HCT116 (cell line): ENCODE measurements around the gene RPGRIP1. TPM values are rescaled to one million over a fixed set of nuclear protein-coding genes. Genes with fewer than 3 reads are reported as not detected.
A peak's percentile ranks its signal among the peaks of the same experiment; 100 is the strongest.

Experiments used
- ATAC-seq: fragments of 200-7000 bp; cut with Tn5 transposase; 2 replicates; pipeline ENCODE4 v1.9.1; 2020; ENCODE audit warnings: mild to moderate bottlenecking, moderate library complexity
- BruUV-seq: library from RNA; stranded (reverse); fragments of 400-500 nt; replicated peaks from 2 replicates; lab custom pipeline; 2021; lab: Mats Ljungman, UMichigan
- CTCF ChIA-PET: fragments of 300-600 bp; sonication (Branson Sonifier 250); formaldehyde crosslinking; loops from one replicate; lab custom pipeline; 2021; ENCODE audit warnings: antibody characterized with exemption; lab: Charles Lee
- POLR2A ChIA-PET: fragments of 300-600, 350-600 bp; sonication (Branson Sonifier 250); formaldehyde crosslinking; loops from one replicate; lab custom pipeline; 2021; ENCODE audit warnings: antibody characterized with exemption; lab: Charles Lee
- RAD21 ChIA-PET, 2 experiments: fragments of 300-600 bp; sonication (Branson Sonifier 250); formaldehyde crosslinking; loops; one replicate each; lab custom pipeline; 2023; ENCODE audit warnings: low total read pairs in 2 of 2; ENCODE audit not compliant: uncharacterized antibody in 2 of 2, unreplicated experiment in 2 of 2, low non-redundant PET in 1 of 2; lab: Charles Lee
- DNase-seq: peaks from one replicate; pipeline ENCODE4 v3.0.0-alpha.2; 2010; ENCODE audit warnings: low read depth, low spot score
- H2AFZ ChIP-seq: fragments of 200-600 bp; shearing (Covaris generic), sonication (generic); 2 replicates; pipeline ENCODE4 v1.6.1; 2017; ENCODE audit warnings: low read depth, mixed run types, mixed read lengths, antibody characterized with exemption, low read length; ENCODE audit not compliant: poor library complexity, severe bottlenecking
- H3K27ac ChIP-seq: 2 replicates; pipeline ENCODE4 v1.5.1; 2012; ENCODE audit warnings: low read depth, low read length
- H3K27me3 ChIP-seq: fragments of 200-600 bp; sonication (generic); 2 replicates; pipeline ENCODE4 v1.6.1; 2016; ENCODE audit warnings: mixed run types, low read length, mixed read lengths; ENCODE audit not compliant: insufficient read depth
- H3K36me3 ChIP-seq, 2 experiments: fragments of 200-500 bp in 1 of 2; fragments of 200-600 bp in 1 of 2; sonication (Bioruptor generic) in 1 of 2; sonication (generic) in 1 of 2; 2 replicates each; pipeline versions ENCODE4 v1.5.1 to v1.6.1; 2014 to 2016; ENCODE audit warnings: low read length in 2 of 2, inconsistent platforms in 1 of 2, mixed read lengths in 1 of 2, mixed run types in 1 of 2; ENCODE audit not compliant: insufficient read depth in 2 of 2, control insufficient read depth in 1 of 2
- H3K4me1 ChIP-seq, 2 experiments: fragments of 200-600 bp in 1 of 2; sonication (generic) in 1 of 2; 2 replicates each; pipeline versions ENCODE4 v1.5.1 to v1.6.1; 2012 to 2017; ENCODE audit warnings: low read length in 2 of 2, inconsistent platforms in 1 of 2, mild to moderate bottlenecking in 1 of 2, mixed read lengths in 1 of 2, mixed run types in 1 of 2, moderate library complexity in 1 of 2; ENCODE audit not compliant: insufficient read depth in 2 of 2, control insufficient read depth in 1 of 2
- H3K4me2 ChIP-seq: fragments of 200-600 bp; sonication (generic); 2 replicates; pipeline ENCODE4 v1.6.1; 2017; ENCODE audit warnings: mixed run types, low read length, mixed read lengths
- H3K4me3 ChIP-seq, 2 experiments: fragments of 200-600 bp in 1 of 2; sonication (generic) in 1 of 2; replicated peaks in 1 of 2; 2 replicates each; pipeline ENCODE4 v1.5.1; 2011 to 2016; ENCODE audit warnings: low read length in 2 of 2, control low read depth in 1 of 2, low read depth in 1 of 2, mild to moderate bottlenecking in 1 of 2, mixed read lengths in 1 of 2, mixed run types in 1 of 2
- H3K79me2 ChIP-seq: fragments of 200-600 bp; sonication (generic); 2 replicates; pipeline ENCODE4 v1.6.1; 2017; ENCODE audit warnings: mild to moderate bottlenecking, mixed run types, low read length, moderate library complexity, mixed read lengths; ENCODE audit not compliant: insufficient read depth
- H3K9ac ChIP-seq: fragments of 200-600 bp; sonication (generic); 2 replicates; pipeline ENCODE4 v1.6.1; 2016; ENCODE audit warnings: low read length, mixed read lengths
- H3K9me2 ChIP-seq: fragments of 200-600 bp; sonication (generic), shearing (Covaris generic); 2 replicates; pipeline ENCODE4 v1.6.1; 2017; ENCODE audit warnings: mixed run types, mild to moderate bottlenecking, moderate library complexity; ENCODE audit not compliant: insufficient read depth
- H3K9me3 ChIP-seq, 2 experiments: fragments of 200-500 bp in 1 of 2; fragments of 200-600 bp in 1 of 2; sonication (Bioruptor generic) in 1 of 2; sonication (generic) in 1 of 2; 2 replicates each; pipeline ENCODE4 v1.6.1; 2014 to 2017; ENCODE audit warnings: low read length in 2 of 2, mixed read lengths in 2 of 2, inconsistent platforms in 1 of 2, low read depth in 1 of 2, mild to moderate bottlenecking in 1 of 2, mixed run types in 1 of 2, moderate library complexity in 1 of 2; ENCODE audit not compliant: control insufficient read depth in 1 of 2, insufficient read depth in 1 of 2
- H4K20me1 ChIP-seq: fragments of 200-600 bp; sonication (generic), shearing (Covaris generic); 2 replicates; pipeline ENCODE4 v1.6.1; 2017; ENCODE audit warnings: mixed run types, mild to moderate bottlenecking, moderate library complexity; ENCODE audit not compliant: insufficient read depth
- CBX3 ChIP-seq: IDR thresholded peaks from 2 replicates; pipeline ENCODE4 v1.6.1; 2012; ENCODE audit warnings: low read depth
- EZH2phosphoT487 ChIP-seq: fragments of 200-600 bp; IDR thresholded peaks from 2 replicates; pipeline ENCODE4 v1.6.1; 2018; ENCODE audit warnings: antibody characterized with exemption, borderline replicate concordance
- FOSL1 ChIP-seq: IDR thresholded peaks from 2 replicates; pipeline ENCODE4 v1.6.1; 2012; ENCODE audit warnings: low read depth
- JUND ChIP-seq: IDR thresholded peaks from 2 replicates; pipeline ENCODE4 v1.6.1; 2012
- MAX ChIP-seq: IDR thresholded peaks from 2 replicates; pipeline ENCODE4 v1.6.1; 2012
- POLR2AphosphoS5 ChIP-seq: IDR thresholded peaks from 2 replicates; pipeline ENCODE4 v1.6.1; 2011; ENCODE audit warnings: mild to moderate bottlenecking, low read depth, low read length, moderate library complexity
- RAD21 ChIP-seq: IDR thresholded peaks from 2 replicates; pipeline ENCODE4 v1.6.1; 2012; ENCODE audit warnings: low read depth, mild to moderate bottlenecking
- SIN3A ChIP-seq: IDR thresholded peaks from 2 replicates; pipeline ENCODE4 v1.6.1; 2012; ENCODE audit warnings: low read depth
- SP1 ChIP-seq: IDR thresholded peaks from 2 replicates; pipeline ENCODE4 v1.6.1; 2012; ENCODE audit warnings: low read depth
- SRF ChIP-seq: IDR thresholded peaks from 2 replicates; pipeline ENCODE4 v1.6.1; 2012; ENCODE audit warnings: low read depth
- YY1 ChIP-seq: IDR thresholded peaks from 2 replicates; pipeline ENCODE4 v1.6.1; 2011; ENCODE audit warnings: low read length, low read depth, moderate library complexity, mild to moderate bottlenecking; ENCODE audit not compliant: insufficient replicate concordance; ENCODE audit errors: extremely low read depth
- intact Hi-C: fragments of 100-400 bp; cut with micrococcal nuclease; formaldehyde crosslinking; loops from 2 replicates; pipeline ENCODE4 v1.10.0; 2022
- total RNA-seq: library from RNA; stranded (reverse); gene quantifications from one replicate; pipeline ENCODE4 v1.2.1, GENCODE V29; 2021; ENCODE audit not compliant: unreplicated experiment
- TF ChIP-seq, protein P1 (sequence below), 3 experiments: fragments of 200-600 bp in 1 of 3; sonication (generic) in 1 of 3; IDR thresholded peaks in 2 of 3; conservative IDR thresholded peaks in 1 of 3; 2 replicates each; pipeline ENCODE4 v1.5.1; 2012 to 2017; ENCODE audit warnings: low read depth in 2 of 3, low read length in 2 of 3, antibody characterized with exemption in 1 of 3, borderline replicate concordance in 1 of 3, control low read depth in 1 of 3, mild to moderate bottlenecking in 1 of 3, mixed read lengths in 1 of 3, mixed run types in 1 of 3, moderate library complexity in 1 of 3; ENCODE audit not compliant: insufficient read depth in 1 of 3

The RPGRIP1 gene
- total RNA-seq, 1 experiment from 2014 or later: not detected

- ATAC-seq (no peak), DNase-seq (no peak)
- Histone ChIP-seq H3K9ac (peak overlapping the region; percentile 100), H3K36me3 (peaks cover 40 to 48% of the 10 kb centered on the region in 2 experiments), H3K9me2 (no peaks in the 10 kb centered on the region), H3K27ac (peak overlapping the region; percentile 57; the same call in 1 of the 2 replicates), H3K27me3 (no peaks in the 10 kb centered on the region), H2AFZ (no peak overlapping the region), H3K79me2 (peaks cover 63% of the 10 kb centered on the region), H4K20me1 (peaks cover 51% of the 10 kb centered on the region), H3K9me3 (no peaks in the 10 kb centered on the region), H3K4me1 (peaks cover 14 to 52% of the 10 kb centered on the region in 2 experiments), H3K4me2 (peak overlapping the region; percentile 95), H3K4me3 (peak overlapping the region; percentile 91 to 98)
- intact Hi-C loops: no loop called here
- ChIA-PET CTCF (no interaction called here), RAD21 (no interaction called here), POLR2A (no interaction called here)
- BruUV-seq: no TSS peak
- TF ChIP-seq MAX (no peak), EZH2phosphoT487 (no peak), SP1 (no peak), JUND (no peak), SIN3A (no peak), SRF (no peak), YY1 (no peak), CBX3 (no peak), RAD21 (no peak), POLR2AphosphoS5 (no peak), FOSL1 (no peak)
- TF ChIP-seq, protein P1, sequence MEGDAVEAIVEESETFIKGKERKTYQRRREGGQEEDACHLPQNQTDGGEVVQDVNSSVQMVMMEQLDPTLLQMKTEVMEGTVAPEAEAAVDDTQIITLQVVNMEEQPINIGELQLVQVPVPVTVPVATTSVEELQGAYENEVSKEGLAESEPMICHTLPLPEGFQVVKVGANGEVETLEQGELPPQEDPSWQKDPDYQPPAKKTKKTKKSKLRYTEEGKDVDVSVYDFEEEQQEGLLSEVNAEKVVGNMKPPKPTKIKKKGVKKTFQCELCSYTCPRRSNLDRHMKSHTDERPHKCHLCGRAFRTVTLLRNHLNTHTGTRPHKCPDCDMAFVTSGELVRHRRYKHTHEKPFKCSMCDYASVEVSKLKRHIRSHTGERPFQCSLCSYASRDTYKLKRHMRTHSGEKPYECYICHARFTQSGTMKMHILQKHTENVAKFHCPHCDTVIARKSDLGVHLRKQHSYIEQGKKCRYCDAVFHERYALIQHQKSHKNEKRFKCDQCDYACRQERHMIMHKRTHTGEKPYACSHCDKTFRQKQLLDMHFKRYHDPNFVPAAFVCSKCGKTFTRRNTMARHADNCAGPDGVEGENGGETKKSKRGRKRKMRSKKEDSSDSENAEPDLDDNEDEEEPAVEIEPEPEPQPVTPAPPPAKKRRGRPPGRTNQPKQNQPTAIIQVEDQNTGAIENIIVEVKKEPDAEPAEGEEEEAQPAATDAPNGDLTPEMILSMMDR (IDR thresholded peaks at IDR 0.05 in 2 of 3, conservative IDR thresholded peaks at IDR 0.05 in 1 of 3; ENCODE audit: borderline replicate concordance in 1 of 3, insufficient read depth in 1 of 3, low read depth in 2 of 3, low read length in 2 of 3): no peak
Observed at GRCh38 chr14:21267886-21268616, 11.8 kb upstream of the RPGRIP1 start.
